SK-N-SH treated with all-trans-retinoic acid at 6 μM for 48 hours (cell line): ENCODE results near the gene NSD1.

Source experiments
- ATAC-seq: fragments of 200-7000 bp; cut with Tn5 transposase; 3 replicates; pipeline ENCODE4 v1.9.1; 2020; ENCODE audit warnings: mild to moderate bottlenecking, moderate library complexity
- ARNTL ChIP-seq: fragments of 450-650 bp; formaldehyde crosslinking; IDR thresholded peaks from 2 replicates; pipeline ENCODE4 v1.5.0; 2020; ENCODE audit warnings: low read depth, mild to moderate bottlenecking, moderate library complexity, borderline replicate concordance
- BACH2 ChIP-seq: fragments of 250-450 bp; sonication (Bioruptor Pico); IDR thresholded peaks from 2 replicates; pipeline ENCODE4 v1.9.0; 2021; ENCODE audit warnings: mild to moderate bottlenecking, borderline replicate concordance
- CSDC2 ChIP-seq: fragments of 250-450 bp; sonication (Bioruptor Pico); IDR thresholded peaks from 2 replicates; pipeline ENCODE4 v1.5.0; 2020; ENCODE audit warnings: mild to moderate bottlenecking, moderate library complexity
- CSRNP3 ChIP-seq: fragments of 250-450 bp; sonication (Bioruptor Pico); IDR thresholded peaks from 2 replicates; pipeline ENCODE4 v1.5.1; 2021; ENCODE audit warnings: mild to moderate bottlenecking, moderate library complexity
- ESRRG ChIP-seq: fragments of 250-450 bp; sonication (Bioruptor Pico); IDR thresholded peaks from 2 replicates; pipeline ENCODE4 v1.6.1; 2021; ENCODE audit warnings: mild to moderate bottlenecking
- GLIS3 ChIP-seq: fragments of 250-450 bp; sonication (Bioruptor Pico); IDR thresholded peaks from 2 replicates; pipeline ENCODE4 v1.5.0; 2020; ENCODE audit warnings: mild to moderate bottlenecking, moderate library complexity
- ISL1 ChIP-seq: fragments of 250-450 bp; sonication (Bioruptor Pico); IDR thresholded peaks from 2 replicates; pipeline ENCODE4 v2.1.2; 2022; ENCODE audit warnings: mild to moderate bottlenecking, moderate library complexity
- OSR1 ChIP-seq: fragments of 250-450 bp; sonication (Bioruptor Pico); IDR thresholded peaks from 2 replicates; pipeline ENCODE4 v1.8.0; 2022; ENCODE audit warnings: moderate library complexity, mild to moderate bottlenecking, inconsistent platforms
- PPARA ChIP-seq: fragments of 250-450 bp; sonication (Bioruptor Pico); IDR thresholded peaks from 2 replicates; pipeline ENCODE4 v1.5.0; 2020; ENCODE audit warnings: mild to moderate bottlenecking, borderline replicate concordance
- RARB ChIP-seq: fragments of 250-450 bp; sonication (Bioruptor Pico); IDR thresholded peaks from 2 replicates; pipeline ENCODE4 v1.8.0; 2021; ENCODE audit warnings: mild to moderate bottlenecking, moderate library complexity
- SNAI2 ChIP-seq: fragments of 250-450 bp; sonication (Bioruptor Pico); IDR thresholded peaks from 2 replicates; pipeline ENCODE4 v1.5.0; 2020; ENCODE audit warnings: mild to moderate bottlenecking, moderate library complexity
- TCF4 ChIP-seq: fragments of 250-450 bp; sonication (Bioruptor Pico); IDR thresholded peaks from 2 replicates; pipeline ENCODE4 v1.8.0; 2021; ENCODE audit warnings: mild to moderate bottlenecking, moderate library complexity, borderline replicate concordance
- TOX ChIP-seq: fragments of 250-450 bp; sonication (Bioruptor Pico); IDR thresholded peaks from 2 replicates; pipeline ENCODE4 v1.8.0; 2021; ENCODE audit warnings: mild to moderate bottlenecking, moderate library complexity, borderline replicate concordance
- TSHZ2 ChIP-seq: fragments of 250-450 bp; sonication (Bioruptor Pico); IDR thresholded peaks from 2 replicates; pipeline ENCODE4 v1.5.0; 2020; ENCODE audit warnings: mild to moderate bottlenecking, moderate library complexity
- ZC3H10 ChIP-seq: fragments of 250-450 bp; sonication (Bioruptor Pico); IDR thresholded peaks from 2 replicates; pipeline ENCODE4 v1.5.1; 2021; ENCODE audit warnings: mild to moderate bottlenecking, moderate library complexity
- ZFP30 ChIP-seq: fragments of 450-650 bp; formaldehyde crosslinking; IDR thresholded peaks from 2 replicates; pipeline ENCODE4 v1.5.0; 2022; ENCODE audit warnings: mild to moderate bottlenecking, moderate library complexity
- ZNF565 ChIP-seq: fragments of 450-650 bp; formaldehyde crosslinking; conservative IDR thresholded peaks from 2 replicates; pipeline ENCODE4 v1.5.0; 2020; ENCODE audit warnings: low read depth, mild to moderate bottlenecking, moderate library complexity
- ZNF70 ChIP-seq: fragments of 450-650 bp; formaldehyde crosslinking; IDR thresholded peaks from 2 replicates; pipeline ENCODE4 v1.5.0; 2020; ENCODE audit warnings: mild to moderate bottlenecking, moderate library complexity
- ZNF8 ChIP-seq: fragments of 450-650 bp; formaldehyde crosslinking; IDR thresholded peaks from 2 replicates; pipeline ENCODE4 v1.5.0; 2020; ENCODE audit warnings: mild to moderate bottlenecking, moderate library complexity
- TF ChIP-seq, protein P1 (sequence below): fragments of 250-450 bp; sonication (Bioruptor Pico); IDR thresholded peaks from 2 replicates; pipeline ENCODE4 v1.8.0; 2020; ENCODE audit warnings: mild to moderate bottlenecking, moderate library complexity, borderline replicate concordance
- TF ChIP-seq, protein P2 (sequence below): fragments of 250-450 bp; sonication (Bioruptor Pico); IDR thresholded peaks from 2 replicates; pipeline ENCODE4 v1.5.1; 2020; ENCODE audit warnings: low read depth, mild to moderate bottlenecking, moderate library complexity

Gene NSD1

GRCh38 chr5:177093803-177094202 is 39.8 kb upstream of the NSD1 start:
- no peak for TF ChIP-seq TSHZ2 (CRISPR knock-in tag)
- ATAC-seq = no peak

DNA sequence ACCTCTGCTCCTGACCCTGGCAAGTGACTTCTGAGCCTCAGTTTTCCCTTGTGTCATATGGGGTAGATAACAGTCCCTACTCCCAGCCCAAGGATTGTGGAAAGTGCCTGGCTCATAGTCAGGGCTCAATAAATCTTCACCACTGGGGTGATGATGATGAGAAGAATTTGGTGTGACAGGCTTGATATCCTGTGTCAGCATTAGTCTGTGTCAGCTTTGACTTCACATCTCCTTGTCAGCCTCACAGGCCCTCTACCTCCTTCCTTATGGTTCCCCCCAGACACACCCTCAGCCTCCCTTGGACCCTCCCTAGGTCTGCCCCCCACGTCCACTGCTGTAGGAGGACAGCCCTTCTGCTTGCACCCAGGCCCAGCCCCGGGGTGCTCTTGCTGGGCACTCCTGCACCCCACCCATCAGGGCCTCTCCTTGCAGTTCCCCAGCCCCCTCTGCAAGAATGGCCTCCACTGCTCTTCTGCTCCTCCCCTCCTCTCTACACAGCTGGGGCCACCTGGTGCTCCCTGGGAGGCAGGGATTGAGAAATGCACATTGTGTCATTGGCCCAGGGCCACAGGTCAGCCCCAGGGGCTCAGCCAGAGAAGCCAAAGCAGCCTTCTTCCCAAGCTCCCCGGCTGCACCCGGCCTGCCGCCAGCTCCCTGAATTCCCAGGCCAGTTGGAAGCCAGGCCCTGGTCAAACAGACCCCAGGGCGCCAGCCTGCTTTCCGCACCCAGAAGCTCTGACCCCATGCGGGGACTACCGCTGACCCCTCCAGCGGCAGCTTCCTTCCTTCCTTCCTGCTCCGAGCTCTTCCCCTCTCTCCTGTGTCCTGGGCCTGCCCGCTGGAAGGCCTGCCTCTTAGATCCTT is 39.1 kb upstream of the NSD1 start:
- TF ChIP-seq TCF4 (CRISPR knock-in tag) (no peak), TSHZ2 (CRISPR knock-in tag) (no peak), CSRNP3 (CRISPR knock-in tag) (no peak), TOX (CRISPR knock-in tag) (no peak), PPARA (no peak), ZNF565 (no peak), ZNF8 (no peak), ZNF70 (CRISPR knock-in tag) (no peak), SNAI2 (CRISPR knock-in tag) (no peak), ZC3H10 (no peak), ESRRG (CRISPR knock-in tag) (no peak), CSDC2 (CRISPR knock-in tag) (no peak), OSR1 (CRISPR knock-in tag) (no peak), GLIS3 (no peak), BACH2 (CRISPR knock-in tag) (no peak), ISL1 (no peak)
- TF ChIP-seq, protein P1, sequence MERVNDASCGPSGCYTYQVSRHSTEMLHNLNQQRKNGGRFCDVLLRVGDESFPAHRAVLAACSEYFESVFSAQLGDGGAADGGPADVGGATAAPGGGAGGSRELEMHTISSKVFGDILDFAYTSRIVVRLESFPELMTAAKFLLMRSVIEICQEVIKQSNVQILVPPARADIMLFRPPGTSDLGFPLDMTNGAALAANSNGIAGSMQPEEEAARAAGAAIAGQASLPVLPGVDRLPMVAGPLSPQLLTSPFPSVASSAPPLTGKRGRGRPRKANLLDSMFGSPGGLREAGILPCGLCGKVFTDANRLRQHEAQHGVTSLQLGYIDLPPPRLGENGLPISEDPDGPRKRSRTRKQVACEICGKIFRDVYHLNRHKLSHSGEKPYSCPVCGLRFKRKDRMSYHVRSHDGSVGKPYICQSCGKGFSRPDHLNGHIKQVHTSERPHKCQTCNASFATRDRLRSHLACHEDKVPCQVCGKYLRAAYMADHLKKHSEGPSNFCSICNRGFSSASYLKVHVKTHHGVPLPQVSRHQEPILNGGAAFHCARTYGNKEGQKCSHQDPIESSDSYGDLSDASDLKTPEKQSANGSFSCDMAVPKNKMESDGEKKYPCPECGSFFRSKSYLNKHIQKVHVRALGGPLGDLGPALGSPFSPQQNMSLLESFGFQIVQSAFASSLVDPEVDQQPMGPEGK (CRISPR knock-in tag) = no peak
- TF ChIP-seq, protein P2, sequence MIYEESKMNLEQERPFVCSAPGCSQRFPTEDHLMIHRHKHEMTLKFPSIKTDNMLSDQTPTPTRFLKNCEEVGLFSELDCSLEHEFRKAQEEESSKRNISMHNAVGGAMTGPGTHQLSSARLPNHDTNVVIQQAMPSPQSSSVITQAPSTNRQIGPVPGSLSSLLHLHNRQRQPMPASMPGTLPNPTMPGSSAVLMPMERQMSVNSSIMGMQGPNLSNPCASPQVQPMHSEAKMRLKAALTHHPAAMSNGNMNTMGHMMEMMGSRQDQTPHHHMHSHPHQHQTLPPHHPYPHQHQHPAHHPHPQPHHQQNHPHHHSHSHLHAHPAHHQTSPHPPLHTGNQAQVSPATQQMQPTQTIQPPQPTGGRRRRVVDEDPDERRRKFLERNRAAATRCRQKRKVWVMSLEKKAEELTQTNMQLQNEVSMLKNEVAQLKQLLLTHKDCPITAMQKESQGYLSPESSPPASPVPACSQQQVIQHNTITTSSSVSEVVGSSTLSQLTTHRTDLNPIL (CRISPR knock-in tag) = no peak
- no peak for ATAC-seq

DNA sequence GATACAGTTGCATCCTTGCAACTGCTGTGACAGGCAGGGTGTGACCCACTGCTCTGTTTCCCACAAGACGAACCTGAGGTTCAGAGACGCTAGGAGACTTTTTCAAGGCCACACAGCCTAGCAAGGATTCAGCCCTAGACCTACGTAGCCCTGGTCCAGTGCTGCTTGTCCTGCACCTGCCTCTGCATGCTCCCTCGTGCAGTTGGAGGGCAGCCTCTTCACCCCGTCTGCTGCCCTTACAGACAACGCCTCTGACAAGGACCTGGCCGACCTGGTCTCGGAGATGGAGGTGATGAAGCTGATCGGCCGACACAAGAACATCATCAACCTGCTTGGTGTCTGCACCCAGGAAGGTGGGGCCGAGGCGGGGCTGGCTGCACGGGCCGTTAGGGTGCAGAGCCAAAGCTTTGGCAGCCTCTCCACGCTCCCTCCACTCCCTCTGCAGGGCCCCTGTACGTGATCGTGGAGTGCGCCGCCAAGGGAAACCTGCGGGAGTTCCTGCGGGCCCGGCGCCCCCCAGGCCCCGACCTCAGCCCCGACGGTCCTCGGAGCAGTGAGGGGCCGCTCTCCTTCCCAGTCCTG is 38.4 kb upstream of the NSD1 start:
- no peak for ATAC-seq
- TF ChIP-seq ZNF70 (CRISPR knock-in tag) (no peak), ZNF565 (no peak), ARNTL (CRISPR knock-in tag) (no peak), PPARA (no peak), RARB (CRISPR knock-in tag) (no peak), BACH2 (CRISPR knock-in tag) (no peak), OSR1 (CRISPR knock-in tag) (no peak), ZFP30 (no peak), ESRRG (CRISPR knock-in tag) (no peak), ZC3H10 (no peak), GLIS3 (no peak)
- TF ChIP-seq, protein P1 (CRISPR knock-in tag) = no peak
